ENCODE data around the gene TINAG.

The TINAG gene, protein sequence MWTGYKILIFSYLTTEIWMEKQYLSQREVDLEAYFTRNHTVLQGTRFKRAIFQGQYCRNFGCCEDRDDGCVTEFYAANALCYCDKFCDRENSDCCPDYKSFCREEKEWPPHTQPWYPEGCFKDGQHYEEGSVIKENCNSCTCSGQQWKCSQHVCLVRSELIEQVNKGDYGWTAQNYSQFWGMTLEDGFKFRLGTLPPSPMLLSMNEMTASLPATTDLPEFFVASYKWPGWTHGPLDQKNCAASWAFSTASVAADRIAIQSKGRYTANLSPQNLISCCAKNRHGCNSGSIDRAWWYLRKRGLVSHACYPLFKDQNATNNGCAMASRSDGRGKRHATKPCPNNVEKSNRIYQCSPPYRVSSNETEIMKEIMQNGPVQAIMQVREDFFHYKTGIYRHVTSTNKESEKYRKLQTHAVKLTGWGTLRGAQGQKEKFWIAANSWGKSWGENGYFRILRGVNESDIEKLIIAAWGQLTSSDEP

DNA sequence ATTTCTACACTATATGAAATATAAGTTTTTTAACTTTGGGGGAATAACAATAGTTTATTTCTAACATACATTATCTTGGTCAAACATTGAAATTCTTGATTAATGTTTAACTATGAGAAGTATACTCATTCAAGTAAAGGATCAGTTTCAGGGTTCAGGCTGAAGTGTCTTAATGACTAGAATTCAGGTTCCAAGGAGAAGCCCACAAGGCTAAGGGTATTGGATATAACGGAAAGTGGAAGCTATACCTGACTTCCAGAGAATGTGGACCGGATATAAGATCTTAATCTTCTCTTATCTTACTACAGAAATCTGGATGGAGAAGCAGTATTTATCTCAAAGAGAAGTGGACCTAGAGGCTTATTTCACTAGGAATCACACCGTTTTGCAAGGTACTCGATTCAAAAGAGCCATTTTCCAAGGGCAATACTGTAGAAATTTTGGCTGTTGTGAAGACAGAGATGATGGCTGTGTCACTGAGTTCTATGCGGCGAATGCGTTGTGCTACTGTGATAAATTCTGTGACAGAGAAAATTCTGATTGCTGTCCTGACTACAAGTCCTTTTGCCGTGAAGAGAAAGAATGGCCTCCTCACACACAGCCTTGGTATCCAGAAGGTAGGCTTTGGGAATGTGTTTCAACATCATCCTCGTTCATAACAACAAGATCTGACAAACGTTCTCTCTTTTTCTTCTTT, at the start of gene TINAG:
TSS of gene TINAG (plus strand) at position 153 of the 697 bp plus-strand sequence. CDS start at position 263, 110 bp downstream.
- DNase-seq (ENCODE audit: low read depth, low spot score): no peak
- no peak within 1 kb of the TSS for H3K27ac ChIP-seq

DNA sequence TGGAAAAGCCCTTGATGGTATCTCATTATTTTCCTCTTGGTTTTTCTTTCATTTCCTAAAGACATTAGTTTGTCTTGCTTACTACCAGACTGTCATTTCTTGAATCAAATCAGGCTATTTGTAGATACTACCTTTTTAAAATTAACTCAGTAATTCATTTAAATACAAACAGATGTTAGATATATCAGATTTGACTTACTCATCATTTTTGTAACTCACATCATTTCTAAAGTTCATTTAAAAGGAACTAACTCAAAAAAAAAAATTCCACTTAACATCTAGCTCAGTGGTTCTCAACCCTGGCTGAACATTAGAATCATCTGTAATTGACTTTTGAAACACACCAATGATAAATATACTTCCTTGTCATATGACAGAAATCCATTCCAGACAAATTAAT, 48.2 kb upstream of the TINAG start:
- DNase-seq (ENCODE audit: low read depth, low spot score): no peak
- H3K27ac ChIP-seq: no peak overlapping the region

- DNase-seq (ENCODE audit: low read depth, low spot score): no peak
- H3K27ac ChIP-seq: no peak overlapping the region
Observed at GRCh38 chr6:54262499-54262898, 45.7 kb upstream of the TINAG start.

DNA sequence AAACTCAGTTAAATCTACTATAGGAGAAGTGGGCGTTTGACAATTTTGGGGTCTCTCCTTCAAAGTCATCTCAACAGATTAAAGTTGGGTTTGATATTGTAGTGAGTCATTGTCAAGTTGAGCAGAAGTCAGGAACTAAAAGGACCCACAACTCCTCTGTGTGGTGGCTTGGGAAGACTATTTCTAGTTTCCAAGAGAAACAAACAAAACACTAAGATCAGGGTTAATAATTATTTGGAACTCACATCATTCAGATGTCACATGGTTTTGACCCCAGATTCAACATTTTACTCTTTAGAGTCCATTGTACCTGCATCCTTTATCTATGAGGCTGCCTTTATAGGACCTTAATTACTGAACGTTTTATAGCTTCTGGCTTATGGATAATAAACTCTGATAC, 45.3 kb upstream of the TINAG start:
- DNase-seq (ENCODE audit: low read depth, low spot score): no peak
- no peak overlapping the region for H3K27ac ChIP-seq

DNA sequence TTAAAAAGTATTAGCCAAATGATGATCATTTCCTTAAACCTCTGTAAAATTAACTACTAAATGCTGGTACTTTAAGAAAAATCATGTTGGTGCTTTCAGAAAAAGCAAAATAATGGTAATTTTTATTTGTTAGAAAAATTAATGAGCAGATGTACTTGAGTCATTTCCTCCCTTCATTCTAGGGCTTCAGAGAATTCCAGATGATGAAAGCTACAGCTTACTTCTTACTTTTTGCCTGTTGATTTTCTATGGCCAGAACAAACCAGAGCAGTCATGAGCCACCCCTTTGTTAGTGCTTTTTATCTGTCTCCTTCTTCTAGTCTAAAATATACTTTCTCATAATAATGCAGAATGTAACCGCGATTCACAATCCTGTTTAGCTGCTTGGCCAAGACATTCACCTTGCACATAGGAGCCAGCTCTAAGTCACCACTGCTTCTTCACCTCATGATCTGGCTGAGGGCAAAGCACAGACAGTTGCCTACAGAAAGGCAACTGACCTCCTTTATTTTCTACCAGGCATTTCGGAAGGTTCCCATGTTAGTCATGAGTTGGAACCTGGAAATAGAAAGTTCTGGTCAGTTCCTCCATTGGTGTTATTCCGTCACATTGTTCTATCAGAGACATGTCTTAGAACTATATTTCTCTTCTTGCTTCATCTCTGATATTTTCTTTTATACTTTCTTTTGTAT, 43.5 kb upstream of the TINAG start:
- no peak for DNase-seq (ENCODE audit: low read depth, low spot score)
- H3K27ac ChIP-seq: no peak overlapping the region

DNA sequence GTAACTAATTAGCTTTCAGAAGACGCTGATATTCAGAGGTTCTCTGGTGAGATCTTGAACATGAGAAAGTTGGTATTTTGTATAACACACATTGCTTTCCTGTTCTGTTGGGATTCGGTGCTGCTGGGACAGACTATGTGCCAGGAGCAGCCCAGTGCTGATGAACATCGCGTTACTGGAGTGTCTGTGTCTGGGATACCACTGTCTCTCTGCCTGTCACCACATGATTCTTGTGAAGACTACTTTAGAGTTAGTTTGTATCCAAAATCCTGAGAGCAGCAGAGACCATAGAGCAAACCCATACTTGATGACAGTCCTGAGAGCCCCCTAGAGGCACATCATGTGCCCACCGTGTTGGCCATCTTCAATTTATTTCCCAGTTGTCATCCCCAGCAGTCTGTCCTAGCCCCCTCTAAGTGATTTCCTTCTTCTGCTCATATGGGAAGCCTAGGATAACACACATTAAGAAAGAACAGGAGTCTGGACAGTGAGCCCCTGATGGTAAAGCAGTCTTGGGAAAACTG, 41.8 kb upstream of the TINAG start:
- no peak for DNase-seq (ENCODE audit: low read depth, low spot score)

DNA sequence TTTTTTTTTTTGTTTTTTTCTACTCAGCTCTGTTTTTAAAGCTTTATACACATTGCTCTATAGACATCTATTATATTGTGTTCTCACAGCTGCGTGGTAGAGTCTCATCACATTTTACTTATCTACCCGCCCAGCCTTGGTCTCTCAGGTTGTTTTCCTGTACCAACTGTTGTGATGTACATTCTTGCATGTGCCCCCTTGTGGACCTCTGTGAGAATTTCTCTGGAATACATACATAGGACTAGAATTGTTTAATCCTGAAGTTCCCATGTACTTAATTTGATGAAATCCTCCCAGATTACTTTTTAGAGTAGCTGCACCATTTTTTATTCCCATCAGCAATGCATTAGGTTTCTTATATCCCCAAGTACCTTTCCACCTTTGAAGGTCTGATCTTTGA, 40.4 kb upstream of the TINAG start:
- DNase-seq (ENCODE audit: low read depth, low spot score): no peak
- H3K27ac ChIP-seq: no peak overlapping the region

More for the DNA sequence above, 41.8 kb upstream of the TINAG start:
- H3K27ac ChIP-seq: no peak overlapping the region

DNA sequence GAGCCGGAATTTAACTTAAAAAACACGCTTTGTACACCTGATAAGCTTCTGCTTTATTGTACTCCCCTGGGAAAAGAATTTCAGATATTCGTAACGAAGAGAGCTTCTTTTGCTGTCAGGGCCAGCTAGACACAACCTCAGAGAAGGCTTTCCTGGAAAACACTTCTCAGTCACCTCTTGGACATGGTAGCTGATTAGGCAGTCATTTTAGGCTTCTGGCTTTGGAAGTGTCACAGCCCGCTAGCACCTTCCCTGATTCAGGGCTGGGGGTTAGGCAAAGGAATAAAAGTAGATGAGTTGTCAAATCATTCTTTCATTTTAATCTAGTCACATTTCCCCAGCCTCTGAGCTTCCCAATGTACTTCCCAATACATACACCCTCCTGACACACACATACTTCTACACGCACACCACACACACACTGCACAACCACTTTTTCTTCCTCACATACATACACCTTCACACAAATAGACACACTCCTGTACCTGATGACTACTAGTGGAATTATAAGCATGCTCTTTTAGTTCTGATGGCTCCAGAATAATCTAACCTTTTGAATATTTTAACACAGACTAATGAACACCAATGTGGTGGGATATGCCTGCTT, 34.9 kb upstream of the TINAG start:
- DNase-seq (ENCODE audit: low read depth, low spot score): no peak
- no peak overlapping the region for H3K27ac ChIP-seq

DNA sequence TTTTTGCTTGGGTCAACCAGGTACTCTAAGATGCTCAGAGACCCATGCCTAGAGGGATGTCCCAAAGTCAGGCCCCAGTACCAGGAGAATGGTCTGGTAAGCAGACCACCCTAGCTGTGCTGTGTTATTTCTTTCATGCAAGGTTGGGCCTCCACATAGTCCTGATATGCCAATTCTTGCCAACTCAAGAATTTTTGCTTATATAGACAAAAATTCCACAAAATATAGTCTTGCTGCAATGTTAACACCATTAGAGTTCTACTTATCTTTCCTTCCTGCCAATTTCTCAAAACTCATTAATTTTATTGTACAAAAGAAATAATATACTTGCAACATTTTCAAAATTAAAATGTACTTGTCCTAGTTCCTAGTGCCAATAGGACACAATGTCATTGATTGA, 33.9 kb upstream of the TINAG start:
- H3K27ac ChIP-seq: no peak overlapping the region
- no peak for DNase-seq (ENCODE audit: low read depth, low spot score)

- peak overlapping the region; percentile 71 for H3K27ac ChIP-seq
- DNase-seq (ENCODE audit: low read depth, low spot score): peak; percentile 48
Observed at GRCh38 chr6:54282186-54282585, 26.1 kb upstream of the TINAG start.

- H3K27ac ChIP-seq: no peak overlapping the region
- no peak for DNase-seq (ENCODE audit: low read depth, low spot score)
Observed at GRCh38 chr6:54284161-54284860, 23.9 kb upstream of the TINAG start.

DNA sequence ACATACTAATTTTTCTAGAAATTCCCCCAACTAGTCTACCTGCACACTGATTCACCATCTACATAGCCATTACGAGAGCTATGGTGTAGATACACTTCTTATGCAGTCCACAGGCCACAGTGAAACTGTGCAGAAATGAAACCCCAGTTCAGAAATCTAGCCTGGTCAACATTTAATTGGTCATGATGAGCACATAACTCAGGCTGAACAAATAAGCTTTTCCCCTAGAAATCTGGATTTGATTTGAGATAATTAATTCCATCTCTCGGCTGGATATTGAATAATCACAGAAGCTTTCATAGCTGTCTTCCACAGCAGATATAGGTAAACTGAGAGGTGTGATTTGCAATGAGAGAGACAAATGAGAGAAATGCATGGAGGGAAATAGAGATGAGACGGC, 22.6 kb upstream of the TINAG start:
- peak overlapping the region; percentile 29 for H3K27ac ChIP-seq
- DNase-seq (ENCODE audit: low read depth, low spot score): no peak

GRCh38 chr6:54286141-54286540, 22.1 kb upstream of the TINAG start:
- peak overlapping the region; percentile 29 for H3K27ac ChIP-seq
- no peak for DNase-seq (ENCODE audit: low read depth, low spot score)

GRCh38 chr6:54288474-54288873, 19.8 kb upstream of the TINAG start:
- no peak overlapping the region for H3K27ac ChIP-seq
- DNase-seq (ENCODE audit: low read depth, low spot score): no peak

DNA sequence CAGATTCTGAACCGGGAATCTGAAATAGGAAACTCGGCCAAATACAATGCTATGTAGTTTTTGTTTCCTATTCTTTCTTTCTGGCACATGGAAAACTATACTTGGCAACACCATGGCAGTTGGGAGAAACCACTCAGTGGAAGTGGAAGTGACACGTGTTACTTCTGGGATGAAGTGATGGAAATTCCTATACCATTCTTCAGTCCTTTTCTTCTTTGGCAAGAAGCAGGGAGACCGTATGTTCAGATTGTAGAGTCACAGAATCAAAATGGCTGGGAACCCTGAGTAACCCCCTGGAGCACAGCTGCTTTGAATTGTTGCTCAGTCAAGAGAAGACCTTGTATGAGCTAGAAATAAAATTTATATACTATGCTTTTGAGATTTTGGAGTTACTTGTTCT, 18.8 kb upstream of the TINAG start:
- no peak for DNase-seq (ENCODE audit: low read depth, low spot score)
- no peak overlapping the region for H3K27ac ChIP-seq

- H3K27ac ChIP-seq: peak overlapping the region; percentile 93
Observed at GRCh38 chr6:54291146-54291545, 17.1 kb upstream of the TINAG start.

DNA sequence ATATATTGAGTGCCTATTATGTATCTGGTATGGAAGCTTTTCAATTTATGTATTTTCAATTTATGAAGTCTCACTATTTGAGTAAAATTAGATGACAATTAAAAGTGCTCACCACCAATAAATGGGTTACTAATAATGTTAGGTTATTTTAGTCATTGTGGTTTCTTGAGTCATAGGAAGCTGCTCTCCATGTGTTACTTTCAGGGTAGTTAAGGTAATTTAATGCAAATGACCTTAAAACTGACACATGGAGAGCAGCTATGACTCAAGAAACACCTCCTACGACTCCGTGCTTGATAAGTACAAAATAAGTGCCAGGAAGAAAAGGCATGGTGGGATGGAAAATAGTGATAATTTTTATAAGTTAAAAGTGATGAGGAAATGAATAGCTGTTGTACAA, 16.5 kb upstream of the TINAG start:
- H3K27ac ChIP-seq: peak overlapping the region; percentile 93
- peak; percentile 68 for DNase-seq (ENCODE audit: low read depth, low spot score)

More at GRCh38 chr6:54291146-54291545, 17.1 kb upstream of the TINAG start:
- DNase-seq (ENCODE audit: low read depth, low spot score): peak; percentile 94

- no peak for DNase-seq (ENCODE audit: low read depth, low spot score)
- no peak overlapping the region for H3K27ac ChIP-seq
Observed at GRCh38 chr6:54294965-54295532, 13.2 kb upstream of the TINAG start.

DNA sequence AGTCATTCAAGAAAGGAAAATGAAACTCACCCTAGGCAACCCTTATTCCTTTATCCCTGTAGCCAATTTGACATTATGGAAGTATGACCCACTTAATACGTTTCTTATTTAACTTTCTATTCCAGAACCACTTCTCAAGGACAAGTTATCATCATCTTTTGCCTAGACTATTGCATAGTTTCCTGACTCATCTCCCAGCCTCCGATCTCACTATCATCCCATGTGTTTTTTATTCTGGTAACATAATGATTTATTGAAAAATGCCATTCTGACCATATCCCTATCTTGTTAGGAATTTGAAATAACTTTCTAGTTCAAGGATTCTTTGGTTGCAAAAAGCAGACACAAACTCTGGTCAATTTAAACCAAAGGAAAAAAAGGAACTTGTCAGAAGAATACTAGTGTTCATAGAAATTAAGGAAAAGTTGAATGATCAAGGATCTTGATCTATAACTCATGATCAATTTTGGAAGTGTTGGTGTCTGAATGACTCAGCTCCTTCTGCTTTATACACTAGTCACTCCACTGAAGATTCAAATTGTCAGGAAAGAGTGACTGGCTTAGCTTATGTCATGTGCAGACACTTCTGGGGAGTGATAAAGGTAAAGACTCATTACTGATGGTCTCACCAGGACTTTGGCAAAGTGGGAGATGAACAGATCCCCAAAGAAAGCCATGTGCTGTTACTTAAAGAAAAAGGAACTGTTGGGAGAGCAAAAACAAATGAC, 8.5 kb upstream of the TINAG start:
- DNase-seq (ENCODE audit: low read depth, low spot score): no peak
- H3K27ac ChIP-seq: no peak overlapping the region

Measured in epithelial cell of prostate (primary cell).